ENCODE measurements around the gene ADARB1. TPM values are rescaled to one million over a fixed set of nuclear protein-coding genes. Genes with fewer than 3 reads are reported as not detected.

The ADARB1 gene
- total RNA-seq, 1 experiment from 2014 or later, result 14.1 TPM

DNA sequence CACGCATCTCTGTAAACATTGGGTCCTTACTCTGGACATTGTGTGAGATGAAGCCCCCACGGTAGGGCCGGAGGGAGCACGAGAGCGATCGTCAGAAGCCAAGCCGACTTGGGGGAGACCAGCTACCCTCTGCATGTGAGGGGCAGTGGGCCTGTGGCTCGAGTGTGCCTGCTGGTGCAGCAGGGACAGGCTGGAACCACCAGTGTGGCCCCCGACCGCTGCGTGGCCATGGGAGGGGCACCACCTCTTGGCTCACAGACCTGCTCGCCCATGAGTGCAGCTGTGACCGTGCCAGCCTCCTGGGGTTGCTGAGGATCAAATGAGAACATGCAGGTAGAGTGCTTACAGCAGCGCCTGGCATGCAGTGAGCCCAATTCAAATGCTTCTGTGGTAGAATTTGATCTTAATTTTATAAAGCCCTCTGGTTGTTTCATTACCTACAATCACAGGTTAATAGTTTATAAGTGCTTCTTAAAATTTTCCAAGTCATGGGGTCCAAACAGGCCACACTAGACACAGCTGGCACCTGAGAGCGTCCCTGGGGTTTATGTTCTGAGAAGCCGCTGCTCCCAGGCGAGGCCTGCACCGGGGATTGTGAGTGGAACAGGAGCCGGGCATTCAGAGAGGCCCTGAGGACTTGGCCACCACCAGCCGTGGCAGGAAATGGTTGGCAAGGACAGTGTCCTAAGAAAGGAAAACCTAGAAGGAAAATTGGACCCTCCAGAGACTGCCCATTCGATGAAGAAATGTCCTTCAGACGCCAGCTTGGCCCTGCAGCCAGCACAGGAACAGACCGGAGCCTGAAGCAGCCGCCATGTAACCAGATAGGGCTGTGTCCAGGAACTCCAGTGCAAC is 22.6 kb upstream of the ADARB1 start:
- Histone ChIP-seq H3K9me2 (replicated peaks; ENCODE audit: low read length) (no peaks in the 10 kb centered on the region), H3K36me3 (ENCODE audit: low read depth, low read length) (no peaks in the 10 kb centered on the region), H3F3A (ENCODE audit: low read length, unreplicated experiment) (no peaks in the 10 kb centered on the region), H3K4me3 (ENCODE audit: low read length) (peak overlapping the region; percentile 4; the same call in 1 of the 2 replicates), H3K4me1 (ENCODE audit: insufficient read depth, low read length) (peaks cover 16% of the 10 kb centered on the region), H3K9me3 (ENCODE audit: low read length) (0 out of 2 replicates have a peak, but pooled peaks cover 4% of the 10 kb centered on the region), H3K27me3 (ENCODE audit: low read length) (no peaks in the 10 kb centered on the region), H3K4me2 (ENCODE audit: low read length) (peak overlapping the region; percentile 62), H4K20me1 (ENCODE audit: low read length) (no peaks in the 10 kb centered on the region), H3K9ac (ENCODE audit: low read length) (peak overlapping the region; percentile 60), H3K79me2 (ENCODE audit: low read length) (no peaks in the 10 kb centered on the region), H3K27ac (ENCODE audit: low read length) (peak overlapping the region; percentile 89), H2AFZ (ENCODE audit: low read length) (peak overlapping the region; percentile 36; the same call in 1 of the 2 replicates)
- ChIA-PET CTCF (interaction anchor here (0.9 kb wide), 1 partner anchor 78 kb away, joined by 3 read pairs; no protein-coding TSS in a partner anchor), POLR2A (ENCODE audit: unreplicated experiment) (interaction anchor here (1.6 kb wide), 1 partner anchor 39 kb away, joined by 5 read pairs; no protein-coding TSS in a partner anchor)
- DNase-seq (no peak), ATAC-seq (no peak)
- BruUV-seq (replicated peaks), result no TSS peak
- no peak for TF ChIP-seq EZH2phosphoT487 (IDR thresholded peaks at IDR 0.05; ENCODE audit: borderline replicate concordance, low read length)
- TF ChIP-seq EZH2 (IDR thresholded peaks at IDR 0.05; ENCODE audit: low read length, unreplicated experiment), result no peak
- TF ChIP-seq, protein P1, sequence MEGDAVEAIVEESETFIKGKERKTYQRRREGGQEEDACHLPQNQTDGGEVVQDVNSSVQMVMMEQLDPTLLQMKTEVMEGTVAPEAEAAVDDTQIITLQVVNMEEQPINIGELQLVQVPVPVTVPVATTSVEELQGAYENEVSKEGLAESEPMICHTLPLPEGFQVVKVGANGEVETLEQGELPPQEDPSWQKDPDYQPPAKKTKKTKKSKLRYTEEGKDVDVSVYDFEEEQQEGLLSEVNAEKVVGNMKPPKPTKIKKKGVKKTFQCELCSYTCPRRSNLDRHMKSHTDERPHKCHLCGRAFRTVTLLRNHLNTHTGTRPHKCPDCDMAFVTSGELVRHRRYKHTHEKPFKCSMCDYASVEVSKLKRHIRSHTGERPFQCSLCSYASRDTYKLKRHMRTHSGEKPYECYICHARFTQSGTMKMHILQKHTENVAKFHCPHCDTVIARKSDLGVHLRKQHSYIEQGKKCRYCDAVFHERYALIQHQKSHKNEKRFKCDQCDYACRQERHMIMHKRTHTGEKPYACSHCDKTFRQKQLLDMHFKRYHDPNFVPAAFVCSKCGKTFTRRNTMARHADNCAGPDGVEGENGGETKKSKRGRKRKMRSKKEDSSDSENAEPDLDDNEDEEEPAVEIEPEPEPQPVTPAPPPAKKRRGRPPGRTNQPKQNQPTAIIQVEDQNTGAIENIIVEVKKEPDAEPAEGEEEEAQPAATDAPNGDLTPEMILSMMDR (conservative IDR thresholded peaks at IDR 0.05; ENCODE audit: low read depth, low read length), result no peak
- intact Hi-C loops (cut with micrococcal nuclease), result no loop called here

DNA sequence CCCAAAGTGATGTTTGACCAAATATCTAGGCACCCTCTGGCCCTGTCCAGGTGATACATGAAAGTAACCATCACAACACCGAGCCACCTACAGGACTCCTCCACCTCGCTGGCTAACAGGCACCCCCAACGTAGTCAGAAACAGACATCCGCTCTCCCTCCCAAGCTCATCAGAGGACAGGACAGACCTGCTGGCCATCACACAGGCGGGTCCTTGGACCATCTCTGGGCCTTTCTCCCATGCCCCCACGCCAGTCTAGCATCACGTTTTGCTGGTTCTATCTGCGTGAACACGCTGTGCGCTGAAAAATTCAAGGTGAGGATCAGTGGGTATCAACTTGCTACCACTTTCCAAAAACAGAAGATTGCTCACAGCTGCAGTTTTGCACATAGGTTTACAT is 21.4 kb upstream of the ADARB1 start:
- ATAC-seq (no peak), DNase-seq (no peak)
- Histone ChIP-seq H4K20me1 (ENCODE audit: low read length) (no peaks in the 10 kb centered on the region), H3K9ac (ENCODE audit: low read length) (no peak overlapping the region), H3K27ac (ENCODE audit: low read length) (no peak overlapping the region), H3K36me3 (ENCODE audit: low read depth, low read length) (no peaks in the 10 kb centered on the region), H3K79me2 (ENCODE audit: low read length) (no peaks in the 10 kb centered on the region), H3K9me2 (replicated peaks; ENCODE audit: low read length) (no peaks in the 10 kb centered on the region), H2AFZ (ENCODE audit: low read length) (no peak overlapping the region), H3F3A (ENCODE audit: low read length, unreplicated experiment) (no peaks in the 10 kb centered on the region), H3K27me3 (ENCODE audit: low read length) (no peaks in the 10 kb centered on the region), H3K4me3 (ENCODE audit: low read length) (no peak overlapping the region), H3K9me3 (ENCODE audit: low read length) (no peaks in the 10 kb centered on the region), H3K4me1 (ENCODE audit: insufficient read depth, low read length) (peaks cover 16% of the 10 kb centered on the region), H3K4me2 (ENCODE audit: low read length) (no peak overlapping the region)
- POLR2A ChIA-PET (ENCODE audit: unreplicated experiment), result no interaction called here
- BruUV-seq (replicated peaks), result no TSS peak
- no peak for TF ChIP-seq EZH2 (IDR thresholded peaks at IDR 0.05; ENCODE audit: low read length, unreplicated experiment)
- CTCF ChIA-PET, result interaction anchor here (0.7 kb wide), 1 partner anchor 103 kb away, joined by 3 read pairs; no protein-coding TSS in a partner anchor
- intact Hi-C loops (cut with micrococcal nuclease), result no loop called here

DNA sequence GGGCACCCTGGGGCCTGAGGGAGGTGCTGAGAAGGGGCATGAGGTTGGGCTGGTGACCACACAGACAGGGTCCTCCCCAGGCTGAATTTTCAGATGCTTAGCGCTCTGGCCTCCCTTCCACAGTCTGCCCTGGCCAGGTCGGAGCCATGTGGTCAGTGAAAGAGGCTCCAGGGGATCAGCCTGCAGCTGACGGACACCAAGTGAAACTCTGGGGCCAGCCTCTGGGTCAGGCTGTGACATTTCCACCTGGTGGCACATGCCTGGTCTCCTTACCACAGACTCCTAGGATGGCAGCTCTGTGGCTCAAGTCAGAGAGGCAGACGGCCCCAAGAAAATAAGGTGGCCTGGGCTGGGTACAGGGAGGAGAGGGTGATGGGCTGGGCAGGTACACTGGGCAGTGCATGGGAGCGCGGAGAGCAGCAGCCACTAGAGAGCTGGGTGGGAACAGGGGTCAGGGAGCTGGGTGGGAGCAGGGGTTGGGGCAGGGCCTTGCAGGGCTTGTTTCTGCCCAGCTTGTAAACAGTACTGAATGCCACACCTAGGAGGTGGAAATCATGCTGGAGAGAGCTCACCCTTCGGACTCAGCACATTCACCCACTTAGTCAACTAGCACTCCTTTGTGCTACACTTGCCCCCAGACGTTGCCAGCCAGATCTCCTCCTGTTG is 20.7 kb upstream of the ADARB1 start:
- intact Hi-C loops (cut with micrococcal nuclease), result no loop called here
- H3K9ac ChIP-seq (ENCODE audit: low read length), result no peak overlapping the region
- no peak for TF ChIP-seq EZH2phosphoT487 (IDR thresholded peaks at IDR 0.05; ENCODE audit: borderline replicate concordance, low read length)
- TF ChIP-seq, protein P1 (conservative IDR thresholded peaks at IDR 0.05; ENCODE audit: low read depth, low read length), result no peak
- TF ChIP-seq EZH2 (IDR thresholded peaks at IDR 0.05; ENCODE audit: low read length, unreplicated experiment), result no peak
- H3K27ac ChIP-seq (ENCODE audit: low read length), result no peak overlapping the region
- no peak for ATAC-seq
- no peaks in the 10 kb centered on the region for H3K9me3 ChIP-seq (ENCODE audit: low read length)
- H3K4me2 ChIP-seq (ENCODE audit: low read length), result no peak overlapping the region
- no peaks in the 10 kb centered on the region for H3K79me2 ChIP-seq (ENCODE audit: low read length)
- H3K27me3 ChIP-seq (ENCODE audit: low read length), result no peaks in the 10 kb centered on the region
- no peaks in the 10 kb centered on the region for H3F3A ChIP-seq (ENCODE audit: low read length, unreplicated experiment)
- no peak for DNase-seq
- H3K36me3 ChIP-seq (ENCODE audit: low read depth, low read length), result no peaks in the 10 kb centered on the region
- H3K9me2 ChIP-seq (replicated peaks; ENCODE audit: low read length), result no peaks in the 10 kb centered on the region
- BruUV-seq (replicated peaks), result no TSS peak
- ChIA-PET POLR2A (ENCODE audit: unreplicated experiment) (no interaction called here), CTCF (no interaction called here)
- no peak overlapping the region for H3K4me3 ChIP-seq (ENCODE audit: low read length)
- peaks cover 16% of the 10 kb centered on the region for H3K4me1 ChIP-seq (ENCODE audit: insufficient read depth, low read length)
- no peak overlapping the region for H2AFZ ChIP-seq (ENCODE audit: low read length)
- no peaks in the 10 kb centered on the region for H4K20me1 ChIP-seq (ENCODE audit: low read length)

Data from PC-3 (cell line).